SK-N-SH (cell line): Measurements from ENCODE around the gene RNF215.

Experiments
- CHD2 ChIP-seq: fragments of 150-350 bp; IDR thresholded peaks from 2 replicates; pipeline ENCODE4 v1.6.1; 2018; ENCODE audit warnings: low read length; ENCODE audit not compliant: partially characterized antibody
- EP300 ChIP-seq, 2 experiments: IDR thresholded peaks; 2 replicates each; pipeline versions ENCODE4 v1.4.0 to v1.6.1; 2012; ENCODE audit warnings: borderline replicate concordance in 1 of 2, low read depth in 1 of 2, low read length in 1 of 2
- EZH2phosphoT487 ChIP-seq: fragments of 200-600 bp; sonication (generic); IDR thresholded peaks from 2 replicates; pipeline ENCODE4 v1.6.1; 2017; ENCODE audit warnings: low read depth, mixed run types, mild to moderate bottlenecking, antibody characterized with exemption, moderate library complexity, borderline replicate concordance
- FOXJ3 ChIP-seq: sonication (generic); formaldehyde crosslinking; IDR thresholded peaks from 2 replicates; pipeline ENCODE4 v1.5.1; 2020; ENCODE audit warnings: mild to moderate bottlenecking, missing genetic modification reagents
- POLR2AphosphoS5 ChIP-seq: IDR thresholded peaks from 2 replicates; pipeline ENCODE4 v1.6.1; 2012; ENCODE audit warnings: low read depth, low read length
- TEAD4 ChIP-seq: IDR thresholded peaks from 2 replicates; pipeline ENCODE4 v1.4.0; 2012; ENCODE audit warnings: mild to moderate bottlenecking, borderline replicate concordance; ENCODE audit not compliant: insufficient read depth
- TF ChIP-seq, protein P1 (sequence below): fragments of 200-600 bp; sonication (generic); IDR thresholded peaks from 2 replicates; pipeline ENCODE4 v1.6.1; 2017; ENCODE audit warnings: antibody characterized with exemption, mild to moderate bottlenecking, moderate library complexity
- TF ChIP-seq, protein P2 (sequence below): IDR thresholded peaks from 2 replicates; pipeline ENCODE4 v1.6.1; 2012; ENCODE audit warnings: mild to moderate bottlenecking, low read depth, low read length, moderate library complexity

DNA sequence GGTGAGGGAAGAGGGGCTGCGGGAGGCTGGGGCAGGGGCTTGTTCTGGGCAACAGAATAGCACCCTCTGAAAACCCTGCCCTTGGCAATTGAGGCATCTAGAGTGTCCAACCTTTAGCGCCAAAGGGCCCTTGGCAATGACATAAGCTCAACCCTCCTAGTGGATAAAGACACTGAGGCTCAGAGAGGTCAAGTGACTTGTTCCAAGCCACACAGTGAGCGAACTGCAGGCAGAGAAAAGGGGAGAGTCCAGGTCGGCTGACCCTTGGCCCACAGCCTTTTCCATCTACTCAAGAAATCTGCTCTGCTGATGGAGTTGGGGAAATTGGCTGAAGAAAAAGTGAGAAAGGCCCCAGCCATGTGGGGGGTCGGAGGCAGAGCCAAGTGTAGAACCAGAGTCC, 12.5 kb upstream of the RNF215 start:
- TF ChIP-seq EZH2phosphoT487 (no peak), EP300 (IDR thresholded peaks at IDR 0.05; ENCODE audit: borderline replicate concordance in 1 of 2, low read depth in 1 of 2, low read length in 1 of 2) (no peak), TEAD4 (no peak), CHD2 (no peak), POLR2AphosphoS5 (no peak), FOXJ3 (CRISPR knock-in tag) (no peak)
- TF ChIP-seq, protein P1, sequence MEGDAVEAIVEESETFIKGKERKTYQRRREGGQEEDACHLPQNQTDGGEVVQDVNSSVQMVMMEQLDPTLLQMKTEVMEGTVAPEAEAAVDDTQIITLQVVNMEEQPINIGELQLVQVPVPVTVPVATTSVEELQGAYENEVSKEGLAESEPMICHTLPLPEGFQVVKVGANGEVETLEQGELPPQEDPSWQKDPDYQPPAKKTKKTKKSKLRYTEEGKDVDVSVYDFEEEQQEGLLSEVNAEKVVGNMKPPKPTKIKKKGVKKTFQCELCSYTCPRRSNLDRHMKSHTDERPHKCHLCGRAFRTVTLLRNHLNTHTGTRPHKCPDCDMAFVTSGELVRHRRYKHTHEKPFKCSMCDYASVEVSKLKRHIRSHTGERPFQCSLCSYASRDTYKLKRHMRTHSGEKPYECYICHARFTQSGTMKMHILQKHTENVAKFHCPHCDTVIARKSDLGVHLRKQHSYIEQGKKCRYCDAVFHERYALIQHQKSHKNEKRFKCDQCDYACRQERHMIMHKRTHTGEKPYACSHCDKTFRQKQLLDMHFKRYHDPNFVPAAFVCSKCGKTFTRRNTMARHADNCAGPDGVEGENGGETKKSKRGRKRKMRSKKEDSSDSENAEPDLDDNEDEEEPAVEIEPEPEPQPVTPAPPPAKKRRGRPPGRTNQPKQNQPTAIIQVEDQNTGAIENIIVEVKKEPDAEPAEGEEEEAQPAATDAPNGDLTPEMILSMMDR, result no peak
- TF ChIP-seq, protein P2, sequence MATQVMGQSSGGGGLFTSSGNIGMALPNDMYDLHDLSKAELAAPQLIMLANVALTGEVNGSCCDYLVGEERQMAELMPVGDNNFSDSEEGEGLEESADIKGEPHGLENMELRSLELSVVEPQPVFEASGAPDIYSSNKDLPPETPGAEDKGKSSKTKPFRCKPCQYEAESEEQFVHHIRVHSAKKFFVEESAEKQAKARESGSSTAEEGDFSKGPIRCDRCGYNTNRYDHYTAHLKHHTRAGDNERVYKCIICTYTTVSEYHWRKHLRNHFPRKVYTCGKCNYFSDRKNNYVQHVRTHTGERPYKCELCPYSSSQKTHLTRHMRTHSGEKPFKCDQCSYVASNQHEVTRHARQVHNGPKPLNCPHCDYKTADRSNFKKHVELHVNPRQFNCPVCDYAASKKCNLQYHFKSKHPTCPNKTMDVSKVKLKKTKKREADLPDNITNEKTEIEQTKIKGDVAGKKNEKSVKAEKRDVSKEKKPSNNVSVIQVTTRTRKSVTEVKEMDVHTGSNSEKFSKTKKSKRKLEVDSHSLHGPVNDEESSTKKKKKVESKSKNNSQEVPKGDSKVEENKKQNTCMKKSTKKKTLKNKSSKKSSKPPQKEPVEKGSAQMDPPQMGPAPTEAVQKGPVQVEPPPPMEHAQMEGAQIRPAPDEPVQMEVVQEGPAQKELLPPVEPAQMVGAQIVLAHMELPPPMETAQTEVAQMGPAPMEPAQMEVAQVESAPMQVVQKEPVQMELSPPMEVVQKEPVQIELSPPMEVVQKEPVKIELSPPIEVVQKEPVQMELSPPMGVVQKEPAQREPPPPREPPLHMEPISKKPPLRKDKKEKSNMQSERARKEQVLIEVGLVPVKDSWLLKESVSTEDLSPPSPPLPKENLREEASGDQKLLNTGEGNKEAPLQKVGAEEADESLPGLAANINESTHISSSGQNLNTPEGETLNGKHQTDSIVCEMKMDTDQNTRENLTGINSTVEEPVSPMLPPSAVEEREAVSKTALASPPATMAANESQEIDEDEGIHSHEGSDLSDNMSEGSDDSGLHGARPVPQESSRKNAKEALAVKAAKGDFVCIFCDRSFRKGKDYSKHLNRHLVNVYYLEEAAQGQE, result no peak
